NCI-H146 (cell line): ENCODE measurements around the gene KANSL3.
A peak's percentile ranks its signal among the peaks of the same experiment; 100 is the strongest.
"Not testable (repeated sequence)": the region's sequence is repeated elsewhere in the genome, so short reads cannot be mapped to it uniquely, and the experiment has no call there.

Experiments
- DNase-seq: peaks from one replicate; lab custom pipeline; 2025; lab: John Stamatoyannopoulos, UW

Gene KANSL3

DNA sequence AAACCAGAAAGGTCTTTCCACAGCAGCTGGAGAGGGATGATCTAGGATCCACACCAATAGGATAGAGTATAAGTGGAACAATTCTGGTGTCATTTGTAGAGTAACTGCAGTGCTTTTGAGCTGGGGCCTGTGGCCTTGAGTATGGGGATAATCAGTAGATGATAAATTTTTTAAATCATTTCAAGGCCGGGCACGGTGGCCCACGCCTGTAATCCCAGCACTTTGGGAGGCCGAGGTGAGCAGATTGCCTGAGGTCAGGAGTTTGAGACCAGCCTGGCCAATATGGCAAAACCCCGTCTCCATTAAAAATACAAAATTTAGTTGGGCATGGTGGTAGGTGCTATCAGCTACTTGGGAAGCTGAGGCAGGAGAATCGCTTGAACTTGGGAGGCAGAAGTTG, 80.7 kb downstream of the KANSL3 start:
- not testable (repeated sequence) for DNase-seq

GRCh38 chr2:96556441-96557330, 81.4 kb downstream of the KANSL3 start:
- no peak for DNase-seq

DNA sequence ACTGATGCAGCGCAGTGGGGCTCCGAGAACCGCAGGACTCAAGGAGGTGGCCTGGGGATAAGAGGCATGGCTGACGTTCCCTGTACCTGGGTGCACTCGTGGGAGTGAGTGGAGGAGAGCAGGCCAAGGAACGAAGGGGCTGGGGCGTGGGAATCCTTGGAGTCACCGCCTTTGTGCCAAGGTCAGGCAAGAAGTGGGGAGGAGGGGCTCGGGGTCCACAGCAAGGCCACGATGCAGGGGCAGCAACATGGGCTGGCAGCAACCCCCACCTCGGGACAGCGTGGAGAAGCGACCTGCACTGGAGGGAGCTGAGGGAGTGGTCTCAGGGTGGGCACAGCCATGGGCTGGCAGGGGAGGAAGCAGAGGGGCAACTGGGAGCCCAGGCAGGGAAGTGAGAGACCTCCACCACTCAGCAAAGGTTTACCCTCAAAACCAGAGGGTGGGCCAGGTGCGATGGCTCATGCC, 82.9 kb downstream of the KANSL3 start:
- no peak for DNase-seq

DNA sequence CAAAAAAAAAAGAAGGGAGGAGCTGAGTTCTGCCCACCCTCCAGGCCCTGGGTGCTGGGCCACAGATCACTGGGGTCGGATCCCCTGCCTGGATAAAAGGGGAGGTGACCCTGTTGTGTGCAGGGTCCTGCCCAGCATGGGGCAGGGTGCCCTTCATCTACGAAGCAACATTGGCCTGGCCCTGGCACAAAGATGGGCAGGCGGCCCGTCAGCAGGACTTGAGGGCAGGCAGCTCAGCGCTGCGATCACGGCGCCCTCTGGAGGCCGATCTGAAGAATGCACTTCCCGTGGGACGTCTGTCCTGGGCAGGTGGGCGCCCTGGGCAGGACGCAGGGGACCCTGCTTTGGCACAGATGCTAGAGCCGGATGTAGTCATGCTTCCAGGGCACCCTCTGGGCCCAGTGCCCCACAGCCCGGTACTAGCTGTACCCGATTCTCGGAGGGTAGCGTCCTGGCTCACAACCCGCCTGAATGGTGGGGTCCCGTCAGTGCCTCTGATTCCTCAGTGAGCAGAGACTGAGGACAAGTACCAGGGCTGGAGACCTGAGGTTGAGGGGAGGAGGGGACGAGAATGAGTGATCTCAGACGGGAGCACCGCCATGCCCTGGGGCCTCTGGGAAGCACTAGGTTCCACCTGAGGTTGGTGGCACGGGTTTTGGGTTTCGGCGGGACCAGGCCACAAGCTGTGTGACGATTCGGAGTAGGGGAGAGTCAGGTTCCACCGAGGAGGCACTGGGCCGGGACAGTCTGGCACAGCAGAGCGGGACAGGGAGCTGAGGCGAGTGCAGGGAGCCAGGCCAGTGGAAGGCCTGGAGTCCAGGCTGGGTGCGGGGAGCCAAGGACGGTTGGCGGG, 83.6 kb downstream of the KANSL3 start:
- DNase-seq: peak; percentile 45

- DNase-seq: not testable (repeated sequence)
Measured at GRCh38 chr2:96553957-96554292, 84.2 kb downstream of the KANSL3 start.

DNA sequence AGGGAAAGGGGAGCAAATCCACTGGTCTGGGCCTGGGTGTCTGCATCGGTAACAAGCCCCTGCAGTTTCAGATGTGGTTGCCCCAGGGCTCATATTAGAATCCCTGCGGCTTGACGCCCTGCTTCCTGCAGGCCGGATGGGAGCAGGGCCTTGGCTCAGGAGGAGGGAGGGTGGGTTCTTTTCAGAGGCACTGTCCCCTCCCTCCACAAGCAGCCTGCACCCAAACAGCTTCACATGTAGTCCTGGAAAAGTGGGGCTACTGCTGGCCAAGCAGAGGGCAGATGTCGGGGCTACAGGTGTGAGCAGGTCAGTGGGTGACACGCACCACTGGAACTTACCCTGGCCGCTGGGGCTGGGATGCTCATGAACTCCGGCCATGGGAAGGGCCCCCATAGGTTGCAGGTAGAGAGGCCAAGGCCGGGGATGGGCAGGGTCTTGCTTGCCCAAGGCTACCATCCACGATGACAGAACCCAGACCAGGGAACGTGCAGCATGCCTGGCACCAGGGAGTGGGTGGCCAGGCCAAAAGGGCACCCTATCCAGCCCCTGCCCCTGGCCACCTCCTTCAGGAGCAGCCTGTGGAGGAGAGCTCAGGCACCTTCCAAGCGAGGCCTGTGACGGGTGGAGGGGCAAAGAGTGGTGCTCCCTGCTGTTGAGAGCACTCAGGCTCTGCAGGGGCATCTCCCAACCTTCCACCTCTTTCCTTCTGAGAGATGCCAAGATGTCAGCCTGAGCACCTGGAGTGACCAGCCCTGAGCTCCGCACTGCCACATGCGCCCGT, 84.7 kb downstream of the KANSL3 start:
- no peak for DNase-seq

DNA sequence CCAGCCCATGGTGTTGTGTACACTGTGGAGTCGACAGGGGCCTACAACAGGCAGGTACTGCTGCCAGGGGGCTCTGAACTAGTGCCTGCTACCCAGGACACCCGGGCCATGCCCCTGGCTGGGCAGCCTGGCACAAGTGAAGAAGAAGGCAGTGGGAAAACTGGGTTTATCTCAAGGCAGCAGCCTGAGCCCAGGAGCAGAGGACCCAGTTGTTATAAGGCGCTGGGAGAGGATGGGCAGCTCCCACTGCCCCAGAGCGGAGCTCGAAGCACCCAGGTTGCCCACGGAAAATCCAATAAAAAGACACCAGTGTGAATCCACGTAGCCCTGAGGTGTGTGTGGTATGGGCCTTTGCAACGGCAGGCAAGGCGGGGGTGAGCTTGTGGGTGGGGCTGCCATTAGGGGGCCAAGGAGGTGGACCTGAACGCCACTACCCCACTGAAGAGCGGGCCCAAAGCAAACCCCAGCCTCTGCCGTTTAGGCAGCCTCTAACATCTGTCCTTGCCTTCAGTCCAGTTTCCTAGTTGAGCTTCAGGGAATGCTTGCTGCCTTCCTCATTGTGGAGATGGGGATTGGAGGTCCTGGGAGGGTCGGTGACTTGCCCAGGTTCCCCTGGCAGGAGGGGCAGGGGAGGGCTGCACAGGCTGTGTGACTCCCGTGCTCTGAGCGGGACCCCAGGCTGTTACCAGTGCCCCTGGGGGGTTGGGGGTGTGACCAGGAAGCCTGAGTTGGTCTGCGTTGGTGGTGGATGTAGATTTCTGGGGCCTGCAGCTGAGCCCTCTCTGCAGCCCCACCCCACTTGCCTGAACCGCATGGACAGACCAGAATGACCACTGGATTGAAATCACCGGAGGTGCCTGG, 85.6 kb downstream of the KANSL3 start:
- no peak for DNase-seq

DNA sequence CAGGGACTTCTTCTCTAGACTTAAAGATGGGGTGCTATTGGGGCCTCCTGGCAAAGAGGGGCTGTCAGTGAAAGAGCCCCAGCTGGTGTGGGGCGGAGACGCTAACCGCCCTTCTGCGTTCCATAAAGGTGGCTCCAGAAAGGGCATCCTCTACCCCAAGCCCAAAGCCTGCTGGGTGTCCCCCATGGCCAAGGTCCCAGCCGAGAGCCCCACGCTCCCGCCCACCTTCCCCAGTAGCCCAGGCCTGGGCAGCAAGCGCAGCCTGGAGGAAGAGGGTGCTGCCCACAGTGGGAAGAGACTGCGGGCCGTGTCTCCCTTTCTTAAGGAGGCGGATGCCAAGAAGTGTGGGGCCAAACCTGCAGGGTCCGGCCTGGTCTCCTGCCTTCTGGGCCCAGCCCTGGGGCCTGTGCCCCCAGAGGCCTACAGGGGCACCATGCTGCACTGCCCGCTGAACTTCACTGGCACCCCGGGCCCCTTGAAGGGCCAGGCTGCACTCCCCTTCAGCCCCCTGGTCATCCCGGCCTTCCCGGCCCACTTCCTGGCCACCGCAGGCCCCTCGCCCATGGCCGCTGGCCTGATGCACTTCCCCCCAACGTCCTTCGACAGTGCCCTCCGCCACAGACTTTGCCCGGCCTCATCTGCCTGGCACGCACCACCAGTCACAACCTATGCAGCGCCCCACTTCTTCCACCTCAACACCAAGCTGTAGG, 86.4 kb downstream of the KANSL3 start:
- no peak for DNase-seq

DNA sequence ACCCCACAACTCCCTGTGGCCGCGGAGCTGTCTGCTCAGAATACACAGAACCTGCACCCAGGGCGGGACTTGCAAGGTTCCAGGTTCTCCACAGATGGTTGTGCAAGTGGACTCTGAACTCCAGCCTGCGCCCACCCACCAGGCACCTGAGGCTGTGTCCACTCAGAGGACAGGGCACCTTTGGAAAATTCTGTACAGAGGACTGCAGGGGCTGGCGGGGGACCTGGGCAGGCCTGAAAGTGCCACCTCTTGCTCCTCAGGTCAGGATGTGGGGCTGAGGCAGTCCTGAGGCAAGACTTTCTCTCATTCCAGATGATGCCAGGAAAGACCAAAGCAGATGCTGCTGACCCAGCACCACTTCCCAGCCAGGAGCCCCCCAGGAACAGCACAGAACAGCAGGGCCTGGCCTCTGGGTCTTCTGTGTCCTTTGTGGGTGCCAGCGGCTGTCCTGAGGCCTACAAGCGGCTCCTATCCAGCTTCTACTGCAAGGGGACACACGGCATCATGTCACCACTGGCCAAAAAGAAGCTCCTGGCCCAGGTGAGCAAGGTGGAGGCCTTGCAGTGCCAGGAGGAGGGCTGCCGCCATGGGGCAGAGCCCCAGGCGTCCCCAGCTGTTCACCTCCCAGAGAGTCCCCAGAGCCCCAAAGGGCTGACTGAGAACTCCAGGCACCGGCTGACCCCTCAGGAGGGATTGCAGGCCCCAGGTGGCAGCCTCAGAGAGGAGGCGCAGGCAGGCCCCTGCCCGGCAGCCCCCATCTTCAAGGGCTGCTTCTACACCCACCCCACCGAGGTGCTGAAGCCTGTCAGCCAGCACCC, 87.1 kb downstream of the KANSL3 start:
- DNase-seq: no peak

- DNase-seq: no peak
Measured at GRCh38 chr2:96549967-96550786, 87.9 kb downstream of the KANSL3 start.

GRCh38 chr2:96549466-96549785, 88.7 kb downstream of the KANSL3 start:
- no peak for DNase-seq

DNA sequence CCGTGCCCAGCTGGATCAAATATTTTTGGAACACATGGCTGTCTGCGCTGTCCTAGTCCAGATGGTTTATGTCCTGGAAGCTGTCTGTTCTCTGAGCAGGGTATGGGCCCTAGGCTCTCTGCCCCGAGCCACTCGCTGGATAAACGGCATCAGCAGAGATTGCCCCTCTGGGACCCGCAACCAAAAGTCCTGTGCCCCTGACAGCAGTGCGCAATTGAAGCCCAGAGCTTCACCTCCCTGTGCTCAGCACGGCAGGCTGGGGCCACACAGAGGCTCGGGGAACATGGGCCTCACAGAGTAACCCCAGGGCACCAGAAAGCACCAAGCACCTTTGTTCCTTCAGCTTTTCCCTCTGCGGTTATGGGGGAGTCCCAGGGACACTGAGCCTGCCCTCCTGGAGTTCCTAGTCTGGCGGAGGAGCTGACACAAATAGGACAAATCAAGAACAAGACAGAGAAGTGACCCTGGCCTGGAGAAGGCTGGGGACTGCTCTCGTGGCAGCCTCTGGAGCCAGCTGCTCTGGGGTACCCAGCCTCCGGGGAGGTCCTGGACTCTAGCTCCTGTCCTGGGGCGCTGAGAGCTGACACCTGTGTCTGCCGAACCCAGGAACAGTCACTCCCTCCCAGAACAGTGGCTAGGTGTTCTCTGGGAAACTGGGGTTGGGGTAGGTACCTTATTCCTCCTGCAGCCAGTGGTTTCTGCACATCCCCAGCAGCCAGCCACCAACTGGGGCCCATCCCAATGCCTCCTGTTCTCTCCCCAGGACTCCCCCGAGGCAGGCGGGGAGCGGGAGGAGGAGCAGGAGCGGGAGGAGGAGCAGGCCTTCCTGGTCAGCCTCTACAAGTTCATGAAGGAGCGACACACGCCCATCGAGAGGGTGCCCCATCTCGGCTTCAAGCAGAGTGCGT, 89.3 kb downstream of the KANSL3 start:
- DNase-seq: no peak

- DNase-seq: no peak
Measured at GRCh38 chr2:96547731-96548171, 90.4 kb downstream of the KANSL3 start.

DNA sequence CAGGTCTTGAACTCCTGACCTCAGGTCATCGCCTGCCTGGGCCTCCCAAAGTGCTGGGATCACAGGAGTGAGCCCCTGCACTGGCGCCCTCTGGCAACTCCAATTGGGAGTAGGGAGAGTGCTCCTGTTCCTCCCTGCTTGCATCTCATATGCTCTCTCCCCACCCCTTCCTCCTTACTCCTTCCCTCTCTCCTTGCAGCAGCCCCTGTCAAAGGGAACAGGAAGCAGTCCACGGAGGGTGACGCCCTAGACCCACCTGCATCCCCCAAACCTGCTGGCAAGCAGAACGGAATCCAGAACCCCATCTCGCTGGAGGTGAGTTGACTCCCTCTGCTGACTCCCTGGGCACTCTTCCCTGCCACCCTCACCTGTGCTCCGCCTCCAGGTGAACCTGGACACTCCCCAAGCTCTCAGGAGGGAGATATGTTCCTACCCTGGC, 90.9 kb downstream of the KANSL3 start:
- DNase-seq: no peak

DNA sequence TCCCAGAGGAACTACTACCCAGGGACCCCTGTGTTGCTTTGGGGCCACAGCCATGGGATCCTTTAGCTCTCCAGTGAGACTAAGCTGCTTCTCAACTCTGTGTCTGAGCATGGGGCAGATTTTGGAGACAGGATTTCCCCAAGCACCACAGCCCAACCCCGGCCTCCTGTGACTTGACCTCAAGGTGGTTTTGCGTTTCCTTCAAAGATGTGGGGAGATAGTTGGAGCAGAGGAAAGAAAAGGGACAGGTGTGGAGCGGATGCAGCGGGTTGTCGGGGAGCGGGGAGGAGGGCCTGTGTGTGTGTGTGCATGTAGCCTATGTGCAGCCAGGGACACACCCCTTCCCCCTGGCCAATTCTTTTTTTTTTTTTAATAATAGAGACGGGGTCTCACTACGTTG, 91.3 kb downstream of the KANSL3 start:
- DNase-seq: no peak

- no peak for DNase-seq
Measured at GRCh38 chr2:96546321-96546720, 91.8 kb downstream of the KANSL3 start.
